Measurements from ENCODE around the gene SEMA4F. TPM values are rescaled to one million over a fixed set of nuclear protein-coding genes. Genes with fewer than 3 reads are reported as not detected.

The SEMA4F gene
- total and polyA plus RNA-seq, 2 experiments from 2014 or later = 6.8 to 7.4 TPM

- no peak for DNase-seq (ENCODE audit: low spot score)
- H2AFZ ChIP-seq = no peak overlapping the region
- H3K4me3 ChIP-seq = no peak overlapping the region
- no peak overlapping the region for H3K27ac ChIP-seq
- no peaks in the 10 kb centered on the region for H3K79me2 ChIP-seq
- no peaks in the 10 kb centered on the region for H4K20me1 ChIP-seq (ENCODE audit: insufficient read depth, poor library complexity, severe bottlenecking)
- no peaks in the 10 kb centered on the region for H3K4me1 ChIP-seq (ENCODE audit: insufficient read depth)
- TF ChIP-seq EZH2 (IDR thresholded peaks at IDR 0.05; ENCODE audit: borderline replicate concordance) (no peak), EZH2phosphoT487 (IDR thresholded peaks at IDR 0.05; ENCODE audit: low read depth, severe bottlenecking, unreplicated experiment) (no peak)
- TF ChIP-seq, protein P1, sequence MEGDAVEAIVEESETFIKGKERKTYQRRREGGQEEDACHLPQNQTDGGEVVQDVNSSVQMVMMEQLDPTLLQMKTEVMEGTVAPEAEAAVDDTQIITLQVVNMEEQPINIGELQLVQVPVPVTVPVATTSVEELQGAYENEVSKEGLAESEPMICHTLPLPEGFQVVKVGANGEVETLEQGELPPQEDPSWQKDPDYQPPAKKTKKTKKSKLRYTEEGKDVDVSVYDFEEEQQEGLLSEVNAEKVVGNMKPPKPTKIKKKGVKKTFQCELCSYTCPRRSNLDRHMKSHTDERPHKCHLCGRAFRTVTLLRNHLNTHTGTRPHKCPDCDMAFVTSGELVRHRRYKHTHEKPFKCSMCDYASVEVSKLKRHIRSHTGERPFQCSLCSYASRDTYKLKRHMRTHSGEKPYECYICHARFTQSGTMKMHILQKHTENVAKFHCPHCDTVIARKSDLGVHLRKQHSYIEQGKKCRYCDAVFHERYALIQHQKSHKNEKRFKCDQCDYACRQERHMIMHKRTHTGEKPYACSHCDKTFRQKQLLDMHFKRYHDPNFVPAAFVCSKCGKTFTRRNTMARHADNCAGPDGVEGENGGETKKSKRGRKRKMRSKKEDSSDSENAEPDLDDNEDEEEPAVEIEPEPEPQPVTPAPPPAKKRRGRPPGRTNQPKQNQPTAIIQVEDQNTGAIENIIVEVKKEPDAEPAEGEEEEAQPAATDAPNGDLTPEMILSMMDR (IDR thresholded peaks at IDR 0.05; ENCODE audit: poor library complexity) = no peak
- no peaks in the 10 kb centered on the region for H3K9me2 ChIP-seq (replicated peaks; ENCODE audit: insufficient read depth)
- WGBS (ENCODE audit: low lambda C conversion rate, missing lambda C conversion rate) = 42% methylated on average over 8 of the region's 8 CpGs
- peaks cover 8% of the 10 kb centered on the region for H3K27me3 ChIP-seq
- H3K4me2 ChIP-seq = no peak overlapping the region
- H3K36me3 ChIP-seq (replicated peaks; ENCODE audit: insufficient read depth, low read depth) = no peaks in the 10 kb centered on the region
- no peaks in the 10 kb centered on the region for H3K9me3 ChIP-seq (ENCODE audit: low read depth)
Observed at GRCh38 chr2:74714691-74715080, 60.6 kb downstream of the SEMA4F start.

DNA sequence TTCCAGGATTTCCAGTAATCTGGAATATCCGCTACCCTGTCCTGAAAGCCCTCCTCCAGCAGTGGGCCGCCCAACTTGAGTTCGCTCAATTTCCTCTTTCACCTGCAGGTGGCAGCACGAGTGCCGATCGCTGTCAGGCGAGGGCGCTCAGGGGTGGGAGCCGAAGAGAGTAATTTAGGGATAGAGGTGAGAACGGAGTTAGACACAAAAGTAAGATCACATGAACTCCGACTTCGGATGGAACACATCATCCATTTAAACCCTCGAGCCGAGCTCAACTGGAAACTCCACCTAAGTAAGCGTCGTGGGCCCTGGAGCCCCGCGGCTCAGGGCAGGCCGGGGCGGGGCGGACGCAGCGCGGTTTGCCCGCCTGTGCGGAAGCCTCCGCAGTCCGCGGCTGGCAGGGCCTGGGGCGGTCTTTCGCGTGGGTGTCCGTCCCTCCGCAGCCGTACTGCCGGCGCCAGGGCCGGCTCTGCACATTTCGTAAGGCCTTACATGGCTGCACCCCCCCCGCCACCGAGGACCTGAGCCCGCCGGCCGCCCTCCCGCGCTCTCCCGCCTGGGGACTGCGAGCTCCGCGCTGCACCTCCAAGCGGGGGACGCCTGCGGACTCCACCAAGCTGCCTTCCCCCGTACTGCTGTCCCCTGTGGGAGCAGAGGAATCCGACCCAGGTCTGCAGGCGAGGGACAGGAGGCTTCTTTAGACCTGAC lies 61.2 kb downstream of the SEMA4F start:
- Histone ChIP-seq H2AFZ (peak overlapping the region; percentile 12), H3K27me3 (peaks cover 8% of the 10 kb centered on the region), H3K36me3 (replicated peaks; ENCODE audit: insufficient read depth, low read depth) (no peaks in the 10 kb centered on the region), H3K9me3 (ENCODE audit: low read depth) (no peaks in the 10 kb centered on the region), H3K9me2 (replicated peaks; ENCODE audit: insufficient read depth) (no peaks in the 10 kb centered on the region), H3K4me2 (peak overlapping the region; percentile 89), H3K4me1 (ENCODE audit: insufficient read depth) (no peaks in the 10 kb centered on the region), H4K20me1 (ENCODE audit: insufficient read depth, poor library complexity, severe bottlenecking) (no peaks in the 10 kb centered on the region), H3K27ac (peak overlapping the region; percentile 36), H3K4me3 (peak overlapping the region; percentile 37), H3K79me2 (no peaks in the 10 kb centered on the region)
- peak; percentile 88 for DNase-seq (ENCODE audit: low spot score)
- TF ChIP-seq, protein P1 (IDR thresholded peaks at IDR 0.05; ENCODE audit: poor library complexity) = peak; percentile 90
- TF ChIP-seq EZH2phosphoT487 (IDR thresholded peaks at IDR 0.05; ENCODE audit: low read depth, severe bottlenecking, unreplicated experiment) = no peak
- WGBS (ENCODE audit: low lambda C conversion rate, missing lambda C conversion rate) = 2% methylated on average over 56 of the region's 56 CpGs

- no peaks in the 10 kb centered on the region for H3K36me3 ChIP-seq (replicated peaks; ENCODE audit: insufficient read depth, low read depth)
- TF ChIP-seq, protein P1 (IDR thresholded peaks at IDR 0.05; ENCODE audit: poor library complexity) = no peak
- H3K9me2 ChIP-seq (replicated peaks; ENCODE audit: insufficient read depth) = no peaks in the 10 kb centered on the region
- 64% methylated on average over 6 of the region's 6 CpGs for WGBS (ENCODE audit: low lambda C conversion rate, missing lambda C conversion rate)
- no peaks in the 10 kb centered on the region for H3K9me3 ChIP-seq (ENCODE audit: low read depth)
- peak overlapping the region; percentile 12 for H2AFZ ChIP-seq
- no peak overlapping the region for H3K27ac ChIP-seq
- no peaks in the 10 kb centered on the region for H3K79me2 ChIP-seq
- DNase-seq (ENCODE audit: low spot score) = no peak
- no peaks in the 10 kb centered on the region for H3K4me1 ChIP-seq (ENCODE audit: insufficient read depth)
- no peak overlapping the region for H3K4me3 ChIP-seq
- no peaks in the 10 kb centered on the region for H4K20me1 ChIP-seq (ENCODE audit: insufficient read depth, poor library complexity, severe bottlenecking)
- H3K27me3 ChIP-seq = peaks cover 8% of the 10 kb centered on the region
- H3K4me2 ChIP-seq = peak overlapping the region; percentile 89
Observed at GRCh38 chr2:74715880-74716279, 61.8 kb downstream of the SEMA4F start.
